ENCODE results near the gene PUM1. TPM values are rescaled to one million over a fixed set of nuclear protein-coding genes. Genes with fewer than 3 reads are reported as not detected.
"Not testable (repeated sequence)": the region's sequence is repeated elsewhere in the genome, so short reads cannot be mapped to it uniquely, and the experiment has no call there.

Gene PUM1
- total RNA-seq, 4 donors from 2014 or later, result 83.2 to 118 (median 106) TPM

DNA sequence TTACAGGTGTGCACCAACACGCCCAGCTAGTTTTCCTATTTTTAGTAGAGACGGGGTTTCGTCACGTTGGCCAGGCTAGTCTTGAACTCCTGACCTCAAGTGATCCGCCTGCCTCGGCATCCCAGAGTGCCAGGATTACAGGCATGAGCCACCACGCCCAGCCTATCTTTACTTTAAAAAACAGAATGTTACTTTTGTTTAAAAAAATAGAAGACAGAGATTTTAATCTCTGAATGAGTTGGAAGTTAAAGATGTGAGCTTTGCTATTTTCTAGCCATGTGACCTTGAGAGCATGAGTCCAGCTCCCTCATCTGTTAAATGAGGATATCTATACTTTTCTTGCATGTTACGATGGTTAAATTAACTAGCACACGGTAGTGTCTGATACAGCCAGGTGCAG lies 3.9 kb upstream of the PUM1 start:
- TF ChIP-seq CTCF (IDR thresholded peaks at IDR 0.05) (no peak), POLR2A (IDR thresholded peaks at IDR 0.05) (no peak)
- DNase-seq (ENCODE audit: low spot score in 2 of 2), result no peak
- 61 to 65% methylated on average over 9 of the region's 9 CpGs for WGBS, 2 donors
- H3K4me3 ChIP-seq (ENCODE audit: low read depth, poor library complexity, severe bottlenecking), result no peak overlapping the region
- intact Hi-C loops (cut with DNase I; ENCODE audit: low total_unique reads), result no loop called here

- no peak for DNase-seq (ENCODE audit: low spot score in 2 of 2)
- intact Hi-C loops (cut with DNase I; ENCODE audit: low total_unique reads), result no loop called here
- peak overlapping the region; percentile 58 for H3K4me3 ChIP-seq (ENCODE audit: low read depth, poor library complexity, severe bottlenecking)
- no peak for TF ChIP-seq CTCF (IDR thresholded peaks at IDR 0.05)
- TF ChIP-seq POLR2A (IDR thresholded peaks at IDR 0.05), result no peak
- 0 to 1% methylated on average over 19 of the region's 19 CpGs for WGBS, 2 donors
Observed at GRCh38 chr1:31064718-31065309, 703 bp downstream of the PUM1 start.

DNA sequence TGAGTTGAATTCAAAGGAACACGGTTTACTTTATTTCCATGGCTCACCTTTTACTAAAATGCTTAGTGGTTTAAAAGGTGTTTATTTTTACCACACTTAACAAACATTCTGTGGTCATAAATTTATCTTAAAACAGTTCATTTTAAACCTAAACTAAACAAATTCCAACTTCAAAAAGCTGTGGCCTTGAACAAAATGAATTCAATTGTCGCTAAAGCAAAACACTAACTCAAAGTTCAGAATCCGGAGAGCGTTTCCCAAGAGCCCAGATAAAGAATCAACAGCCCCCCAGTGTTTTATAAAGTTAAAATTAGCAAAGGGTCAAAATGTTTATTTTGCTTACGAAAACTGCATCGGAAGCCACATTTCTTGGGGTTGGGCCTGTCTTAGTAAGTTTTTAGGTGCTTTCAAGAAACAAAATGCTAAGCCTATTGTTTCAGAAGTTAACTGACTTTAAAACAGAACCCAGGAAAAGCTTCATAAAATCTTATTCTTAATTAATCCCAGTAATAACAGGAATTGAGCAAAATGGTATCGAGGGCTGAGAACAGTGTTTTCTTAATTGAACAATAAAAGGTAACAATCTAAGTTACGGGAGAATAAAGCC lies 1.3 kb downstream of the PUM1 start:
- TF ChIP-seq POLR2A (IDR thresholded peaks at IDR 0.05) (no peak), CTCF (IDR thresholded peaks at IDR 0.05) (no peak)
- 1% methylated on average over 8 of the region's 8 CpGs for WGBS, 2 donors

GRCh38 chr1:31063631-31064030 lies 1.9 kb downstream of the PUM1 start:
- TF ChIP-seq POLR2A (IDR thresholded peaks at IDR 0.05) (no peak), CTCF (IDR thresholded peaks at IDR 0.05) (no peak)
- DNase-seq (ENCODE audit: low spot score in 2 of 2), result no peak
- H3K4me3 ChIP-seq (ENCODE audit: low read depth, poor library complexity, severe bottlenecking), result no peak overlapping the region
- 8 to 11% methylated on average over 4 of the region's 4 CpGs for WGBS, 2 donors
- intact Hi-C loops (cut with DNase I; ENCODE audit: low total_unique reads), result no loop called here

More for the DNA sequence above, 1.3 kb downstream of the PUM1 start:
- intact Hi-C loops (cut with DNase I; ENCODE audit: low total_unique reads), result no loop called here
- DNase-seq (ENCODE audit: low spot score in 2 of 2), result no peak
- peak overlapping the region; percentile 19 for H3K4me3 ChIP-seq (ENCODE audit: low read depth, poor library complexity, severe bottlenecking)

DNA sequence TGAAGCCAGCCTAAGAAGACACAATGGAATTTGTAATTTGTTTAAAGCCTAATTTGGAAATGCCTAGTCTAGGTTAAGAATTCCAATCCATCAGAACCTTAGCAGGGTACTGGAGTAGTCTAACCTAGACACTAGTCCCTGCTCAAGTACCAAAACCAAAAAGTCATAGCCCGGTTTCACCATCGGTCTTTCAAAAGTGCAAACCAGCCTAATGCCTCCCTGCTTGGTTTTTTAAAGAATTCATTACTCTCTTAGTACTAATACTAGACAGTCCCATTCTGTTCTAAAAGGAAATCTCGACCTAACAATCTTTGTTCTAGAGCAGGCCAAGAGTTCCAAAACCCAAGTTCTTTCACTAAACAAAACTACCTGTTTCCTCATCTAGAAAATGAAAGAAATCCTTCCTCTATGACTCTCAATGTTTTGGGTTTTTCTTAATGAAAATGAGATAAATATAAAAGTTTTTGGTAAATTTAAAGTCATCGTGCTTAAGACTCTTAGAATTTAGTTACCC lies 2.6 kb downstream of the PUM1 start:
- WGBS, 2 donors, result 57 to 58% methylated on average over 4 of the region's 4 CpGs
- no peak for DNase-seq (ENCODE audit: low spot score in 2 of 2)
- TF ChIP-seq POLR2A (IDR thresholded peaks at IDR 0.05), result no peak
- no peak for TF ChIP-seq CTCF (IDR thresholded peaks at IDR 0.05)
- H3K4me3 ChIP-seq (ENCODE audit: low read depth, poor library complexity, severe bottlenecking), result no peak overlapping the region
- intact Hi-C loops (cut with DNase I; ENCODE audit: low total_unique reads), result no loop called here

GRCh38 chr1:31062162-31062866 lies 3.2 kb downstream of the PUM1 start:
- DNase-seq (ENCODE audit: low spot score in 2 of 2); intact Hi-C loops (cut with DNase I; ENCODE audit: low total_unique reads); H3K4me3 ChIP-seq (ENCODE audit: low read depth, poor library complexity, severe bottlenecking): not testable (repeated sequence)
- WGBS, 2 donors, result 68 to 71% methylated on average over 14 of the region's 14 CpGs

Data from lower leg skin (tissue), 4 donors.